22Rv1 (cell line): ENCODE results near the gene CD180.

Experiments used
- ZFX ChIP-seq: fragments of 450-650 bp; IDR thresholded peaks from 2 replicates; pipeline ENCODE4 v1.6.1; 2017; ENCODE audit warnings: antibody characterized with exemption, borderline replicate concordance
- TF ChIP-seq, protein P1 (sequence below): fragments of 450-650 bp; IDR thresholded peaks from 2 replicates; pipeline ENCODE4 v1.5.1; 2017; ENCODE audit warnings: mild to moderate bottlenecking

- TF ChIP-seq, protein P1, sequence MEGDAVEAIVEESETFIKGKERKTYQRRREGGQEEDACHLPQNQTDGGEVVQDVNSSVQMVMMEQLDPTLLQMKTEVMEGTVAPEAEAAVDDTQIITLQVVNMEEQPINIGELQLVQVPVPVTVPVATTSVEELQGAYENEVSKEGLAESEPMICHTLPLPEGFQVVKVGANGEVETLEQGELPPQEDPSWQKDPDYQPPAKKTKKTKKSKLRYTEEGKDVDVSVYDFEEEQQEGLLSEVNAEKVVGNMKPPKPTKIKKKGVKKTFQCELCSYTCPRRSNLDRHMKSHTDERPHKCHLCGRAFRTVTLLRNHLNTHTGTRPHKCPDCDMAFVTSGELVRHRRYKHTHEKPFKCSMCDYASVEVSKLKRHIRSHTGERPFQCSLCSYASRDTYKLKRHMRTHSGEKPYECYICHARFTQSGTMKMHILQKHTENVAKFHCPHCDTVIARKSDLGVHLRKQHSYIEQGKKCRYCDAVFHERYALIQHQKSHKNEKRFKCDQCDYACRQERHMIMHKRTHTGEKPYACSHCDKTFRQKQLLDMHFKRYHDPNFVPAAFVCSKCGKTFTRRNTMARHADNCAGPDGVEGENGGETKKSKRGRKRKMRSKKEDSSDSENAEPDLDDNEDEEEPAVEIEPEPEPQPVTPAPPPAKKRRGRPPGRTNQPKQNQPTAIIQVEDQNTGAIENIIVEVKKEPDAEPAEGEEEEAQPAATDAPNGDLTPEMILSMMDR, result peak; percentile 85
- TF ChIP-seq ZFX, result no peak
Observed at GRCh38 chr5:67209141-67209771, 12.7 kb upstream of the CD180 start.
